H1 (cell line): ENCODE results near the gene SELENOO. TPM values are rescaled to one million over a fixed set of nuclear protein-coding genes. Genes with fewer than 3 reads are reported as not detected.

Source experiments
- CTCF ChIA-PET: fragments of 300-600 bp; sonication (Branson Sonifier 250); formaldehyde crosslinking; loops from one replicate; lab custom pipeline; 2021; ENCODE audit not compliant: partially characterized antibody; lab: Charles Lee
- POLR2A ChIA-PET: fragments of 300-600 bp; sonication (Branson Sonifier 250); formaldehyde crosslinking; loops from one replicate; lab custom pipeline; 2021; ENCODE audit warnings: inconsistent platforms; ENCODE audit not compliant: partially characterized antibody; lab: Charles Lee
- DNase-seq, 2 experiments: peaks; one replicate each; pipeline versions ENCODE4 v3.0.0 to v3.0.0-alpha.2; 2010 to 2022; ENCODE audit warnings: low spot score in 2 of 2, low read depth in 1 of 2, mixed read lengths in 1 of 2
- FAIRE-seq: peaks from 2 replicates; lab custom pipeline; 2011; peaks lifted over from hg19 to GRCh38; lab: Jason Lieb, UNC
- H2AFZ ChIP-seq: 2 replicates; pipeline ENCODE4 v1.8.1; 2012; ENCODE audit warnings: low read length, inconsistent platforms
- H2AK5ac ChIP-seq: 2 replicates; pipeline ENCODE4 v1.6.1; 2013; ENCODE audit warnings: low read depth, low read length
- H2BK120ac ChIP-seq: replicated peaks from 2 replicates; pipeline ENCODE3; 2013; ENCODE audit warnings: low read depth, low read length, inconsistent platforms
- H2BK12ac ChIP-seq: 2 replicates; pipeline ENCODE4 v1.6.1; 2013; ENCODE audit warnings: low read depth, low read length
- H2BK15ac ChIP-seq: 2 replicates; pipeline ENCODE4 v1.6.1; 2013; ENCODE audit warnings: low read length
- H2BK20ac ChIP-seq: 2 replicates; pipeline ENCODE4 v1.6.1; 2013; ENCODE audit warnings: low read length
- H2BK5ac ChIP-seq: 2 replicates; pipeline ENCODE4 v1.6.1; 2013; ENCODE audit warnings: low read depth, low read length
- H3K14ac ChIP-seq: 2 replicates; pipeline ENCODE4 v1.6.1; 2013; ENCODE audit warnings: inconsistent platforms; ENCODE audit not compliant: insufficient read length
- H3K18ac ChIP-seq: 2 replicates; pipeline ENCODE4 v1.6.1; 2013; ENCODE audit warnings: low read length; ENCODE audit errors: extremely low read depth
- H3K23ac ChIP-seq: 2 replicates; pipeline ENCODE4 v1.6.1; 2013; ENCODE audit warnings: inconsistent platforms; ENCODE audit not compliant: insufficient read length
- H3K23me2 ChIP-seq: 2 replicates; pipeline ENCODE4 v1.6.1; 2013; ENCODE audit warnings: low read depth, low read length
- H3K27ac ChIP-seq: 2 replicates; pipeline ENCODE4 v1.6.1; 2011; ENCODE audit warnings: low read depth, low read length, inconsistent platforms
- H3K27me3 ChIP-seq, 4 experiments: replicated peaks in 1 of 4; 1 replicate in 1 of 4; 2 replicates in 3 of 4; pipeline versions ENCODE4 v1.6.1 to v1.8.1; 2011 to 2013; ENCODE audit warnings: low read length in 3 of 4, mild to moderate bottlenecking in 3 of 4, inconsistent platforms in 2 of 4, mixed read lengths in 2 of 4, moderate library complexity in 1 of 4; ENCODE audit not compliant: control insufficient read depth in 3 of 4, insufficient read depth in 3 of 4; ENCODE audit errors: extremely low read depth in 1 of 4
- H3K36me3 ChIP-seq, 4 experiments: 2 replicates each; pipeline versions ENCODE4 v1.6.1 to v1.8.1; 2011 to 2013; ENCODE audit warnings: mild to moderate bottlenecking in 4 of 4, low read length in 3 of 4, moderate library complexity in 2 of 4, control low read depth in 1 of 4, inconsistent platforms in 1 of 4; ENCODE audit not compliant: insufficient read depth in 4 of 4, control insufficient read depth in 2 of 4
- H3K4ac ChIP-seq: replicated peaks from 2 replicates; pipeline ENCODE3; 2013; ENCODE audit warnings: low read length, low read depth, mixed read lengths, inconsistent platforms; ENCODE audit not compliant: insufficient read length
- H3K4me1 ChIP-seq, 4 experiments: replicated peaks in 1 of 4; 1 replicate in 1 of 4; 2 replicates in 3 of 4; pipeline versions ENCODE4 v1.6.1 to v1.8.1; 2011 to 2013; ENCODE audit warnings: low read length in 3 of 4, inconsistent platforms in 2 of 4, mixed read lengths in 1 of 4; ENCODE audit not compliant: insufficient read depth in 4 of 4, control insufficient read depth in 3 of 4
- H3K4me2 ChIP-seq, 2 experiments: 2 replicates each; pipeline versions ENCODE4 v1.6.1 to v1.8.1; 2011 to 2013; ENCODE audit warnings: low read depth in 2 of 2, low read length in 2 of 2, control low read depth in 1 of 2, inconsistent platforms in 1 of 2, mild to moderate bottlenecking in 1 of 2; ENCODE audit not compliant: insufficient read depth in 1 of 2
- H3K4me3 ChIP-seq, 4 experiments: fragments of 200-600, 300-600 bp in 1 of 4; sonication (generic), shearing (Covaris generic), sonication (Bioruptor Twin) in 1 of 4; 2 replicates each; pipeline versions ENCODE4 v1.5.1 to v1.8.1; 2011 to 2016; ENCODE audit warnings: low read length in 4 of 4, low read depth in 3 of 4, control low read depth in 2 of 4, inconsistent platforms in 2 of 4, mild to moderate bottlenecking in 2 of 4, mixed read lengths in 1 of 4, moderate library complexity in 1 of 4; ENCODE audit not compliant: insufficient read depth in 2 of 4; ENCODE audit errors: extremely low read depth in 1 of 4
- H3K56ac ChIP-seq: replicated peaks from 2 replicates; pipeline ENCODE3; 2013; ENCODE audit warnings: low read depth, mild to moderate bottlenecking, mixed read lengths, low read length, inconsistent platforms; ENCODE audit not compliant: insufficient read length
- H3K79me1 ChIP-seq: 2 replicates; pipeline ENCODE4 v1.6.1; 2013; ENCODE audit warnings: low read depth, low read length, control low read depth
- H3K79me2 ChIP-seq, 2 experiments: 2 replicates each; pipeline versions ENCODE4 v1.6.1 to v1.8.1; 2012 to 2013; ENCODE audit warnings: low read length in 2 of 2, mild to moderate bottlenecking in 2 of 2, inconsistent platforms in 1 of 2; ENCODE audit not compliant: insufficient read depth in 2 of 2, control insufficient read depth in 1 of 2
- H3K9ac ChIP-seq, 4 experiments: replicated peaks in 1 of 4; 1 replicate in 1 of 4; 2 replicates in 3 of 4; pipeline versions ENCODE4 v1.6.1 to v1.8.1; 2011 to 2013; ENCODE audit warnings: low read depth in 3 of 4, low read length in 3 of 4, control low read depth in 2 of 4, mild to moderate bottlenecking in 2 of 4, moderate library complexity in 2 of 4, inconsistent platforms in 1 of 4; ENCODE audit errors: extremely low read depth in 1 of 4
- H3K9me3 ChIP-seq, 2 experiments: 2 replicates each; pipeline versions ENCODE4 v1.6.1 to v1.8.1; 2012 to 2013; ENCODE audit warnings: mild to moderate bottlenecking in 2 of 2, moderate library complexity in 2 of 2, control low read depth in 1 of 2, inconsistent platforms in 1 of 2, low read depth in 1 of 2, low read length in 1 of 2, mixed read lengths in 1 of 2; ENCODE audit not compliant: insufficient read depth in 2 of 2
- H4K20me1 ChIP-seq, 2 experiments: replicated peaks in 1 of 2; 2 replicates each; pipeline versions ENCODE3 to v1.8.1; 2011 to 2013; ENCODE audit warnings: inconsistent platforms in 2 of 2, low read length in 2 of 2, mild to moderate bottlenecking in 1 of 2; ENCODE audit not compliant: insufficient read depth in 2 of 2, control insufficient read depth in 1 of 2
- H4K5ac ChIP-seq: 2 replicates; pipeline ENCODE4 v1.6.1; 2013; ENCODE audit warnings: low read length, low read depth, mixed read lengths, inconsistent platforms; ENCODE audit not compliant: insufficient read length
- H4K8ac ChIP-seq: 2 replicates; pipeline ENCODE4 v1.8.0; 2013; ENCODE audit warnings: mild to moderate bottlenecking, moderate library complexity, low read length, inconsistent platforms; ENCODE audit not compliant: insufficient read depth; ENCODE audit errors: extremely low read depth
- H4K91ac ChIP-seq: replicated peaks from 2 replicates; pipeline ENCODE3; 2013; ENCODE audit warnings: low read length, mixed read lengths, inconsistent platforms; ENCODE audit not compliant: insufficient read length
- CEBPB ChIP-seq: IDR thresholded peaks from 2 replicates; pipeline ENCODE4 v1.6.1; 2012; ENCODE audit warnings: low read depth, low read length
- CTBP2 ChIP-seq: IDR thresholded peaks from 2 replicates; pipeline ENCODE4 v1.7.0; 2011; ENCODE audit warnings: borderline replicate concordance, mild to moderate bottlenecking, moderate library complexity, mixed read lengths, low read length; ENCODE audit not compliant: insufficient read depth, insufficient read length
- EP300 ChIP-seq, 2 experiments: IDR thresholded peaks; 1 replicate in 1 of 2; 2 replicates in 1 of 2; pipeline ENCODE4 v1.6.1; 2011 to 2012; ENCODE audit warnings: low read depth in 2 of 2, low read length in 2 of 2, mild to moderate bottlenecking in 2 of 2, borderline replicate concordance in 1 of 2, inconsistent platforms in 1 of 2, moderate library complexity in 1 of 2
- EZH2 ChIP-seq: fragments of 200-600 bp; sonication (generic); IDR thresholded peaks from 2 replicates; pipeline ENCODE4 v1.7.1; 2012; ENCODE audit warnings: low read depth, mild to moderate bottlenecking, moderate library complexity, low read length, inconsistent platforms; ENCODE audit not compliant: severe bottlenecking
- FOSL1 ChIP-seq: IDR thresholded peaks from 2 replicates; pipeline ENCODE4 v1.6.1; 2011; ENCODE audit warnings: mild to moderate bottlenecking, low read depth, low read length, moderate library complexity; ENCODE audit not compliant: insufficient read depth
- GTF2F1 ChIP-seq: IDR thresholded peaks from 2 replicates; pipeline ENCODE4 v1.6.1; 2012; ENCODE audit warnings: low read depth, low read length, improper control_type of control experiment, borderline replicate concordance
- KDM4A ChIP-seq: IDR thresholded peaks from one replicate; pipeline ENCODE4 v1.7.1; 2012; ENCODE audit warnings: low read depth, mild to moderate bottlenecking, moderate library complexity, low read length, inconsistent platforms; ENCODE audit not compliant: severe bottlenecking
- SIN3A ChIP-seq, 2 experiments: IDR thresholded peaks in 1 of 2; conservative IDR thresholded peaks in 1 of 2; 2 replicates each; pipeline ENCODE4 v1.6.1; 2011 to 2012; ENCODE audit warnings: low read length in 2 of 2, improper control_type of control experiment in 1 of 2, low read depth in 1 of 2, mild to moderate bottlenecking in 1 of 2
- SP2 ChIP-seq: IDR thresholded peaks from 2 replicates; pipeline ENCODE4 v1.6.1; 2012; ENCODE audit warnings: mild to moderate bottlenecking, low read length, inconsistent platforms
- TAF1 ChIP-seq: IDR thresholded peaks from 2 replicates; pipeline ENCODE4 v1.6.1; 2011; ENCODE audit warnings: mild to moderate bottlenecking, low read depth, low read length
- WGBS, 2 experiments: shearing (Covaris generic) in 1 of 2; methylation state at CpG; one replicate each; pipeline versions ENCODE4 v1.1.6 to v1.1.7; 2013 to 2015; ENCODE audit warnings: low lambda C conversion rate in 2 of 2, mixed read lengths in 2 of 2, inconsistent platforms in 1 of 2, low coverage in 1 of 2, missing lambda C conversion rate in 1 of 2; ENCODE audit not compliant: insufficient replicate concordance in 2 of 2, insufficient coverage in 1 of 2, insufficient read length in 1 of 2; ENCODE audit errors: extremely low coverage in 1 of 2, missing lambda C conversion rate in 1 of 2; 5-methylcytosine and 5-hydroxymethylcytosine counted together
- polyA plus RNA-seq, 7 experiments: library from polyadenylated mRNA; depleted of rRNA in 3 of 7; stranded (reverse) in 5 of 7; unstranded in 2 of 7; fragments of >200 nt in 5 of 7; fragments of 200-250 nt in 2 of 7; gene quantifications; 1 replicate in 5 of 7; 2 replicates in 1 of 7; 4 replicates in 1 of 7; pipeline versions ENCODE4 v1.2.1 to v1.2.3, GENCODE V29; 2011 to 2013; ENCODE audit warnings: missing spikeins in 2 of 7, mixed read lengths in 2 of 7
- total RNA-seq: library from RNA; stranded (reverse); fragmentation: NEBNext Ultra II Directional; extraction: Animal tissue kit (Norgen Biotek cat#: 25700); gene quantifications from 2 replicates; pipeline ENCODE4 v1.2.1, GENCODE V29; 2021

The SELENOO gene
- total and polyA plus RNA-seq, 2 of the 8 experiments (the other 6 are each of a cell fraction or from before 2014, with no cell fraction given): 18.6 to 25.1 TPM

DNA sequence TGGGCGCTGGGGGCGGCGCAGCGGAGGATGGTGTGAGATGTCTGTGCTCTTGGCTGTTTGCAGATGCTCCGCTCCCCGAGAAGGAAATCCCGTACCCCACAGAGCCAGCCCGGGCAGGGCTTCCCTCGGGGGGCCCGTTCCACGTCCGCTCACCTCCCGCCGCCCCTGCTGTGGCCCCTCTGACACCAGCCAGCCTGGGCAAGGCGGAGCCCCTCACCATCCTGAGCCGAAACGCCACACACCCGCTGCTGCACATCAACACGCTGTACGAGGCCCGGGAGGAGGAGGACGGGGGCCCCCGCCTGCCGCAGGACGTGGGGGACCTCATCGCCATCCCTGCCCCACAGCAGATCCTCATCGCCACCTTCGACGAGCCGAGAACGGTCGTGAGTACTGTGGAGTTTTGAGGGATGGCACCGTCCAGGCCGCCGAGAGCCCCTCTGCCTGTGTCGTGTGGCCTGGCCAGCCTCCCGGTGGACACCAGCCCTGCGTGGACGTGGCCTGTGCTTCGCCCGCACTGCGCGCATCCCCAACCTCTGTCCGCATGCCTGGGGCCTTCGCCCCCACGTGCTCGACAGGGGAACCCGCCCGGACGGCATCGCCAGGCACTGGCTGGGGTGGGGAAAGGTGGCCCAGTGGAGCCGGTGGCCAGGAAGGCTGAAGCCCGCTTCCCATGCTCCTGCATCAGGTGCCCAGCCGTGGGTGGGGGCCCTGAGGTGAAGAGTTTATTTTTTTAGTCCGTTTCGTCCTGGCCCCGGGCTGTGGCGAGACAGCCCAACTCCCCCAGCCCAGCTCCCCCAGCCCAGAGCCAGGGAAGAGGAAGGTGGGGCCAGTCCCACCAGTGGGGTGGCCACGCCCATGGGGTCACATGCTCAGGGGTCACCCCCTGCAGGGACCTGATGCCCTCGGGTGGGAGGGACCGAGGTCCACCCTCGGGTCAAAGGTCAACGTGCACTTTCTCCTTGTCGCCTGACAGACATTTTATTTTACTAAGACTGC lies 21.6 kb upstream of the SELENOO start:
- CTCF ChIA-PET: interaction anchor here (0.7 kb wide), 1 partner anchor 22 kb away, joined by 5 read pairs; no protein-coding TSS in a partner anchor
- no peak for TF ChIP-seq SP2
- TF ChIP-seq CEBPB: no peak
- no peak for TF ChIP-seq SIN3A (conservative IDR thresholded peaks at IDR 0.05 in 1 of 2, IDR thresholded peaks at IDR 0.05 in 1 of 2; ENCODE audit: low read depth in 1 of 2, low read length in 2 of 2)
- no peak for TF ChIP-seq KDM4A
- TF ChIP-seq GTF2F1: no peak
- no peak for TF ChIP-seq TAF1
- no peak for TF ChIP-seq EZH2
- TF ChIP-seq EP300 (IDR thresholded peaks at IDR 0.05; ENCODE audit: borderline replicate concordance in 1 of 2, low read depth in 2 of 2, low read length in 2 of 2): no peak
- TF ChIP-seq CTBP2: no peak
- no peak for TF ChIP-seq FOSL1

More for the DNA sequence above, 21.6 kb upstream of the SELENOO start:
- Histone ChIP-seq H2BK12ac (peak overlapping the region; percentile 77; the same call in 1 of the 2 replicates), H4K8ac (no peak overlapping the region), H4K91ac (no peak overlapping the region), H2AFZ (no peak overlapping the region), H3K4ac (no peak overlapping the region), H3K4me2 (peak overlapping the region; percentile 7 to 42; a peak in 1 of 4 replicates), H3K27ac (no peak overlapping the region), H3K79me1 (no peaks in the 10 kb centered on the region; the same call in 1 of the 2 replicates), H3K79me2 (no peaks in the 10 kb centered on the region), H3K36me3 (no peaks in the 10 kb centered on the region), H3K4me1 (peaks cover 0 to 11% (median 6%) of the 10 kb centered on the region in 4 experiments; a peak in 4 of 7 replicates), H2AK5ac (0 out of 2 replicates have a peak overlapping the region, but pooled peaks have one; percentile 24), H3K4me3 (no peak overlapping the region; a peak in 1 of 8 replicates), H4K20me1 (peaks cover 0 to 7% of the 10 kb centered on the region in 2 experiments), H2BK15ac (no peak overlapping the region), H3K56ac (no peak overlapping the region), H2BK20ac (no peak overlapping the region), H3K18ac (no peak overlapping the region; the same call in 1 of the 2 replicates), H3K14ac (no peak overlapping the region), H3K23me2 (no peaks in the 10 kb centered on the region), H3K9ac (no peak overlapping the region), H3K23ac (no peak overlapping the region), H2BK120ac (no peak overlapping the region), H2BK5ac (no peak overlapping the region), H3K27me3 (peaks cover 0 to 3% (median 0%) of the 10 kb centered on the region in 4 experiments; a peak in 2 of 7 replicates), H3K9me3 (no peaks in the 10 kb centered on the region), H4K5ac (no peak overlapping the region)
- POLR2A ChIA-PET: no interaction called here
- DNase-seq (no peak), FAIRE-seq (no peak)
- WGBS, 2 experiments: 95% methylated on average over 50 of the region's 64 CpGs; no CpG with 5 or more reads in 1 of the 2 experiments
